Measurements from ENCODE around the gene LONP1.
"Not testable (repeated sequence)": the region's sequence is repeated elsewhere in the genome, so short reads cannot be mapped to it uniquely, and the experiment has no call there.

Gene LONP1

GRCh38 chr19:5691822-5692722 lies 27.9 kb downstream of the LONP1 start:
- peak; percentile 54 for DNase-seq

GRCh38 chr19:5690955-5691821 lies 28.8 kb downstream of the LONP1 start:
- DNase-seq = peak; percentile 83

GRCh38 chr19:5690125-5690954 lies 29.6 kb downstream of the LONP1 start, which contains the start of gene RPL36:
RPL36 (plus strand) TSS chr19:5690295; CDS start chr19:5690508, 213 bp downstream.
- peak; percentile 98 for DNase-seq

GRCh38 chr19:5688262-5688881 lies 31.6 kb downstream of the LONP1 start:
- not testable (repeated sequence) for DNase-seq

- no peak for DNase-seq
Measured at GRCh38 chr19:5687360-5688198, 32.4 kb downstream of the LONP1 start.

GRCh38 chr19:5686647-5687359 lies 33.1 kb downstream of the LONP1 start:
- DNase-seq = peak; percentile 100

GRCh38 chr19:5686326-5686646 lies 33.7 kb downstream of the LONP1 start:
- DNase-seq = no peak

GRCh38 chr19:5684694-5685430 lies 35.1 kb downstream of the LONP1 start:
- no peak for DNase-seq

GRCh38 chr19:5683177-5683886 lies 36.6 kb downstream of the LONP1 start:
- no peak for DNase-seq

GRCh38 chr19:5682107-5682482 lies 37.9 kb downstream of the LONP1 start:
- DNase-seq = no peak

GRCh38 chr19:5681391-5682106 lies 38.4 kb downstream of the LONP1 start:
- DNase-seq = no peak

GRCh38 chr19:5680437-5681368 lies 39.2 kb downstream of the LONP1 start, which contains the start of the genes HSD11B1L and MICOS13:
HSD11B1L (plus strand) TSS chr19:5681027; CDS start chr19:5684833, 3,806 bp downstream.
MICOS13 (minus strand) TSS chr19:5680516; CDS start chr19:5680486, 30 bp downstream.
- peak; percentile 98 for DNase-seq

- no peak for DNase-seq
Measured at GRCh38 chr19:5680084-5680436, 39.9 kb downstream of the LONP1 start.

- DNase-seq = no peak
Measured at GRCh38 chr19:5679289-5680083, 40.5 kb downstream of the LONP1 start.

GRCh38 chr19:5678071-5678718 lies 41.8 kb downstream of the LONP1 start:
- DNase-seq = no peak

- DNase-seq = no peak
Measured at GRCh38 chr19:5677580-5677979, 42.4 kb downstream of the LONP1 start.
